SU-DHL-6 (cell line): Measurements from ENCODE around the gene CTTN.

Source experiments
- EZH2phosphoT487 ChIP-seq: fragments of 200-600 bp; sonication (generic), shearing (Covaris generic); conservative IDR thresholded peaks from 2 replicates; pipeline ENCODE4 v1.6.1; 2018; ENCODE audit warnings: mild to moderate bottlenecking, antibody characterized with exemption, low read length, moderate library complexity, mixed read lengths
- TF ChIP-seq, protein P1 (sequence below): fragments of 200-600 bp; sonication (generic); IDR thresholded peaks from one replicate; pipeline ENCODE4 v1.5.1; 2017; ENCODE audit warnings: antibody characterized with exemption, mild to moderate bottlenecking, low read length, moderate library complexity; ENCODE audit not compliant: insufficient read depth, poor library complexity, severe bottlenecking

DNA sequence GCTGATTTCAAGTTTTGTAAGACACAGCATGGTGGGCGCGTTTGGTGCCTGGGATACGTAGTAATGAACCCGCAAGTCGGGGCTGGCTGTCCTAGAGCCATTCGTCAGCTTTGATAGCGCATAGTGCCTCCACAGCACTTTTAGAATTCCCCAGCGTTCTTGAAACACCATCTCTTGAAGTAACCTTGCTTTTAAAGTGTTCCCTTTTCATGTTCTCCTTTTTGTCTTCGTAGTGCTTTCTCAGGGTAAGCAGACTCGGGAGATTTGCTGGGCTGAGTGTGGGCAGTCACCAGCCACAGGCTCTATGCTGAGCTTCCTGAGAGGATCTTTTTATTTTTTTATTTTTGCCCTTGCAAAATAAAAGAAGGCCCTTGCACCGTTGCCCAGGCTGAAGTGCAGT, 39.6 kb upstream of the CTTN start:
- TF ChIP-seq, protein P1, sequence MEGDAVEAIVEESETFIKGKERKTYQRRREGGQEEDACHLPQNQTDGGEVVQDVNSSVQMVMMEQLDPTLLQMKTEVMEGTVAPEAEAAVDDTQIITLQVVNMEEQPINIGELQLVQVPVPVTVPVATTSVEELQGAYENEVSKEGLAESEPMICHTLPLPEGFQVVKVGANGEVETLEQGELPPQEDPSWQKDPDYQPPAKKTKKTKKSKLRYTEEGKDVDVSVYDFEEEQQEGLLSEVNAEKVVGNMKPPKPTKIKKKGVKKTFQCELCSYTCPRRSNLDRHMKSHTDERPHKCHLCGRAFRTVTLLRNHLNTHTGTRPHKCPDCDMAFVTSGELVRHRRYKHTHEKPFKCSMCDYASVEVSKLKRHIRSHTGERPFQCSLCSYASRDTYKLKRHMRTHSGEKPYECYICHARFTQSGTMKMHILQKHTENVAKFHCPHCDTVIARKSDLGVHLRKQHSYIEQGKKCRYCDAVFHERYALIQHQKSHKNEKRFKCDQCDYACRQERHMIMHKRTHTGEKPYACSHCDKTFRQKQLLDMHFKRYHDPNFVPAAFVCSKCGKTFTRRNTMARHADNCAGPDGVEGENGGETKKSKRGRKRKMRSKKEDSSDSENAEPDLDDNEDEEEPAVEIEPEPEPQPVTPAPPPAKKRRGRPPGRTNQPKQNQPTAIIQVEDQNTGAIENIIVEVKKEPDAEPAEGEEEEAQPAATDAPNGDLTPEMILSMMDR, result no peak
- no peak for TF ChIP-seq EZH2phosphoT487
